MCF 10A (cell line): Measurements from ENCODE around the gene IQSEC1. TPM values are rescaled to one million over a fixed set of nuclear protein-coding genes. Genes with fewer than 3 reads are reported as not detected.

ENCODE experiments used
- BruUV-seq: library from RNA; stranded (reverse); fragments of 400-500 nt; replicated peaks from 2 replicates; lab custom pipeline; 2021; lab: Mats Ljungman, UMichigan
- CTCF ChIA-PET: fragments of 300-600 bp; sonication (Branson Sonifier 250); formaldehyde crosslinking; extraction: SDS; loops from one replicate; lab custom pipeline; 2021; ENCODE audit warnings: antibody characterized with exemption, inconsistent platforms; lab: Yijun Ruan, JAX
- POLR2A ChIA-PET: fragments of 300-600, 350-650 bp; sonication (Branson Sonifier 250); formaldehyde crosslinking; extraction: SDS; loops from one replicate; lab custom pipeline; 2020; ENCODE audit warnings: antibody characterized with exemption, inconsistent platforms; lab: Yijun Ruan, JAX
- DNase-seq: peaks from one replicate; pipeline ENCODE4 v3.0.0-alpha.2; 2018; ENCODE audit not compliant: unreplicated experiment
- H3K27ac Mint-ChIP-seq: one replicate; pipeline ENCODE4 v1.8.0; 2022; ENCODE audit warnings: mild to moderate bottlenecking, low read depth, mixed read lengths; ENCODE audit not compliant: unreplicated experiment
- H3K27me3 Mint-ChIP-seq: one replicate; pipeline ENCODE4 v1.8.0; 2022; ENCODE audit warnings: mixed read lengths; ENCODE audit not compliant: insufficient read depth, unreplicated experiment
- H3K36me3 Mint-ChIP-seq: one replicate; pipeline ENCODE4 v1.8.0; 2022; ENCODE audit warnings: mild to moderate bottlenecking, moderate library complexity, mixed read lengths; ENCODE audit not compliant: insufficient read depth, unreplicated experiment
- H3K4me1 Mint-ChIP-seq: one replicate; pipeline ENCODE4 v1.8.0; 2022; ENCODE audit warnings: mixed read lengths; ENCODE audit not compliant: insufficient read depth, unreplicated experiment
- H3K4me3 Mint-ChIP-seq: one replicate; pipeline ENCODE4 v1.8.0; 2022; ENCODE audit warnings: mild to moderate bottlenecking, moderate library complexity, mixed read lengths; ENCODE audit not compliant: unreplicated experiment
- H3K9me3 Mint-ChIP-seq: one replicate; pipeline ENCODE4 v1.8.0; 2022; ENCODE audit warnings: mixed read lengths; ENCODE audit not compliant: unreplicated experiment
- CTCF ChIP-seq: fragments of 200-600 bp; IDR thresholded peaks from one replicate; pipeline ENCODE4 v1.8.0; 2022; ENCODE audit warnings: antibody characterized with exemption, mild to moderate bottlenecking; ENCODE audit not compliant: unreplicated experiment
- intact Hi-C: fragments of 100-400 bp; cut with micrococcal nuclease; formaldehyde crosslinking; loops from 2 replicates; pipeline ENCODE4 v1.14.1; 2022
- total RNA-seq: library from RNA; stranded (reverse); gene quantifications from 2 replicates; pipeline ENCODE4 v1.2.3, GENCODE V29; 2022

The IQSEC1 gene
- total RNA-seq, 1 experiment from 2014 or later, result 18.7 TPM

- CTCF ChIA-PET, result no interaction called here
- BruUV-seq, result no TSS peak
- TF ChIP-seq CTCF, result no peak
- POLR2A ChIA-PET, result interaction anchor here (0.5 kb wide), 1 partner anchor 239 kb away, joined by 3 read pairs; no protein-coding TSS in a partner anchor
- intact Hi-C loops, result no loop called here
- Mint-ChIP-seq H3K27me3 (peaks cover 29% of the 10 kb centered on the region), H3K9me3 (no peaks in the 10 kb centered on the region), H3K4me3 (no peak overlapping the region), H3K36me3 (no peaks in the 10 kb centered on the region), H3K27ac (no peak overlapping the region), H3K4me1 (no peaks in the 10 kb centered on the region)
- DNase-seq, result no peak
Observed at GRCh38 chr3:13002398-13003124, 70.7 kb downstream of the IQSEC1 start.

GRCh38 chr3:12999147-13000140 is 73.8 kb downstream of the IQSEC1 start:
- intact Hi-C loops, result no loop called here
- Mint-ChIP-seq H3K36me3 (no peaks in the 10 kb centered on the region), H3K27ac (no peak overlapping the region), H3K4me3 (no peak overlapping the region), H3K27me3 (peaks cover 29% of the 10 kb centered on the region), H3K9me3 (no peaks in the 10 kb centered on the region), H3K4me1 (no peaks in the 10 kb centered on the region)
- no TSS peak for BruUV-seq
- no peak for DNase-seq
- no peak for TF ChIP-seq CTCF
- ChIA-PET POLR2A (interaction anchor here (0.6 kb wide), 1 partner anchor 1183 kb away, joined by 3 read pairs; no protein-coding TSS in a partner anchor), CTCF (interaction anchor here (0.5 to 1.0 kb wide), 6 partner anchors 10 to 157 kb away, joined by 3 to 5 read pairs (median 4); no protein-coding TSS in a partner anchor)

- no peaks in the 10 kb centered on the region for H3K9me3 Mint-ChIP-seq
- ChIA-PET POLR2A (no interaction called here), CTCF (interaction anchor here (0.6 to 0.9 kb wide), 3 partner anchors 11 to 872 kb away, joined by 3 to 4 read pairs (median 3); no protein-coding TSS in a partner anchor)
- TF ChIP-seq CTCF, result no peak
- intact Hi-C loops, result no loop called here
- no peaks in the 10 kb centered on the region for H3K4me1 Mint-ChIP-seq
- no TSS peak for BruUV-seq
- H3K4me3 Mint-ChIP-seq, result no peak overlapping the region
- peaks cover 21% of the 10 kb centered on the region for H3K27me3 Mint-ChIP-seq
- H3K27ac Mint-ChIP-seq, result no peak overlapping the region
- H3K36me3 Mint-ChIP-seq, result no peaks in the 10 kb centered on the region
- no peak for DNase-seq
Observed at GRCh38 chr3:12998648-12999047, 74.6 kb downstream of the IQSEC1 start.

GRCh38 chr3:12997387-12997786 is 75.8 kb downstream of the IQSEC1 start:
- H3K4me1 Mint-ChIP-seq, result no peaks in the 10 kb centered on the region
- H3K36me3 Mint-ChIP-seq, result no peaks in the 10 kb centered on the region
- no peak overlapping the region for H3K27ac Mint-ChIP-seq
- no peak for DNase-seq
- no peak for TF ChIP-seq CTCF
- no peaks in the 10 kb centered on the region for H3K9me3 Mint-ChIP-seq
- intact Hi-C loops, result no loop called here
- BruUV-seq, result no TSS peak
- ChIA-PET POLR2A (no interaction called here), CTCF (interaction anchor here (0.7 kb wide), 1 partner anchor 582 kb away, joined by 3 read pairs; no protein-coding TSS in a partner anchor)
- H3K27me3 Mint-ChIP-seq, result peaks cover 9% of the 10 kb centered on the region
- no peak overlapping the region for H3K4me3 Mint-ChIP-seq
